H9 (cell line): ENCODE results near the gene TSPAN13. TPM values are rescaled to one million over a fixed set of nuclear protein-coding genes. Genes with fewer than 3 reads are reported as not detected.

Source experiments
- DNase-seq: peaks from one replicate; pipeline ENCODE4 v3.0.0-alpha.2; 2017
- H2AFZ ChIP-seq: one replicate; pipeline ENCODE4 v1.6.1; 2013; ENCODE audit warnings: mild to moderate bottlenecking, low read length, control low read depth, moderate library complexity
- H2AK5ac ChIP-seq: 2 replicates; pipeline ENCODE4 v1.6.1; 2013; ENCODE audit warnings: low read length, control low read depth, mixed read lengths; ENCODE audit not compliant: insufficient read length
- H2BK120ac ChIP-seq: one replicate; pipeline ENCODE4 v1.6.1; 2013; ENCODE audit warnings: low read depth, mild to moderate bottlenecking, low read length, control low read depth, inconsistent platforms; ENCODE audit not compliant: poor library complexity, severe bottlenecking
- H2BK12ac ChIP-seq: 2 replicates; pipeline ENCODE4 v1.6.1; 2013; ENCODE audit warnings: low read length, control low read depth, mixed read lengths, low read depth; ENCODE audit not compliant: insufficient read length
- H2BK15ac ChIP-seq: 2 replicates; pipeline ENCODE4 v1.6.1; 2013; ENCODE audit warnings: low read depth, low read length, control low read depth
- H2BK20ac ChIP-seq: one replicate; pipeline ENCODE4 v1.6.1; 2013; ENCODE audit warnings: low read depth, mild to moderate bottlenecking, low read length, control low read depth, inconsistent platforms; ENCODE audit not compliant: poor library complexity, severe bottlenecking
- H2BK5ac ChIP-seq: 2 replicates; pipeline ENCODE4 v1.6.1; 2013; ENCODE audit warnings: low read length, control low read depth, mixed read lengths; ENCODE audit not compliant: insufficient read length
- H3K14ac ChIP-seq: 2 replicates; pipeline ENCODE4 v1.6.1; 2013; ENCODE audit warnings: low read length, control low read depth; ENCODE audit not compliant: insufficient read depth
- H3K18ac ChIP-seq: 2 replicates; pipeline ENCODE4 v1.6.1; 2013; ENCODE audit warnings: low read depth, mild to moderate bottlenecking, mixed read lengths, low read length, control low read depth; ENCODE audit not compliant: insufficient read length
- H3K23ac ChIP-seq: 2 replicates; pipeline ENCODE4 v1.6.1; 2013; ENCODE audit warnings: low read length, control low read depth, mixed read lengths, low read depth; ENCODE audit not compliant: insufficient read length
- H3K23me2 ChIP-seq: 2 replicates; pipeline ENCODE4 v1.6.1; 2013; ENCODE audit warnings: low read depth, mild to moderate bottlenecking, mixed read lengths, low read length, control low read depth; ENCODE audit not compliant: insufficient read length, poor library complexity, severe bottlenecking
- H3K27ac ChIP-seq: 2 replicates; pipeline ENCODE4 v1.5.1; 2013; ENCODE audit warnings: low read length, control low read depth, mixed read lengths, low read depth; ENCODE audit not compliant: insufficient read length
- H3K27me3 ChIP-seq: 2 replicates; pipeline ENCODE4 v1.6.1; 2013; ENCODE audit warnings: low read length, control low read depth, inconsistent platforms; ENCODE audit not compliant: insufficient read depth
- H3K4ac ChIP-seq: 2 replicates; pipeline ENCODE4 v1.6.1; 2013; ENCODE audit warnings: low read depth, mild to moderate bottlenecking, control low read depth, inconsistent platforms, low read length, moderate library complexity
- H3K4me1 ChIP-seq: 2 replicates; pipeline ENCODE4 v1.6.1; 2013; ENCODE audit warnings: low read length, control low read depth, inconsistent platforms; ENCODE audit not compliant: insufficient read depth
- H3K4me2 ChIP-seq: 2 replicates; pipeline ENCODE4 v1.6.1; 2013; ENCODE audit warnings: low read length, control low read depth, mixed read lengths; ENCODE audit not compliant: insufficient read length, insufficient read depth
- H3K56ac ChIP-seq: 2 replicates; pipeline ENCODE4 v1.6.1; 2013; ENCODE audit warnings: low read depth, mild to moderate bottlenecking, mixed read lengths, low read length, control low read depth; ENCODE audit not compliant: insufficient read length
- H3K79me1 ChIP-seq: 2 replicates; pipeline ENCODE4 v1.6.1; 2013; ENCODE audit warnings: low read depth, mild to moderate bottlenecking, moderate library complexity, low read length, control low read depth, inconsistent platforms; ENCODE audit not compliant: insufficient read depth, poor library complexity, severe bottlenecking
- H3K79me2 ChIP-seq: 2 replicates; pipeline ENCODE4 v1.6.1; 2013; ENCODE audit warnings: low read length, control low read depth, inconsistent platforms; ENCODE audit not compliant: insufficient read depth
- H3K9ac ChIP-seq: 2 replicates; pipeline ENCODE4 v1.6.1; 2013; ENCODE audit warnings: low read length, control low read depth, mixed read lengths; ENCODE audit not compliant: insufficient read length; ENCODE audit errors: extremely low read depth
- H3K9me3 ChIP-seq: one replicate; pipeline ENCODE4 v1.6.1; 2013; ENCODE audit warnings: low read depth, low read length, inconsistent platforms; ENCODE audit not compliant: control insufficient read depth
- H3T11ph ChIP-seq: one replicate; pipeline ENCODE4 v1.6.1; 2013; ENCODE audit warnings: mild to moderate bottlenecking, low read length, control low read depth, inconsistent platforms
- H4K20me1 ChIP-seq: one replicate; pipeline ENCODE4 v1.6.1; 2013; ENCODE audit not compliant: control insufficient read depth, insufficient read length, insufficient read depth
- H4K5ac ChIP-seq: 2 replicates; pipeline ENCODE4 v1.6.1; 2013; ENCODE audit warnings: low read depth, mild to moderate bottlenecking, mixed read lengths, low read length, control low read depth; ENCODE audit not compliant: insufficient read length
- H4K8ac ChIP-seq: replicated peaks from 2 replicates; pipeline ENCODE4 v1.6.1; 2013; ENCODE audit warnings: low read length, control low read depth, mixed read lengths, low read depth; ENCODE audit not compliant: insufficient read length
- H4K91ac ChIP-seq: 2 replicates; pipeline ENCODE4 v1.6.1; 2013; ENCODE audit warnings: low read depth, mild to moderate bottlenecking, moderate library complexity, mixed read lengths, low read length, control low read depth; ENCODE audit not compliant: insufficient read length
- H3K27ac Mint-ChIP-seq, 3 experiments: 2 replicates in 2 of 3; 3 replicates in 1 of 3; pipeline ENCODE4 v1.8.0; 2020 to 2021; ENCODE audit warnings: mixed read lengths in 3 of 3, mild to moderate bottlenecking in 1 of 3, moderate library complexity in 1 of 3
- H3K27me3 Mint-ChIP-seq: 2 replicates; pipeline ENCODE4 v1.8.0; 2021; ENCODE audit warnings: low read depth, mild to moderate bottlenecking, moderate library complexity, mixed read lengths
- H3K36me3 Mint-ChIP-seq, 3 experiments: 2 replicates in 2 of 3; 3 replicates in 1 of 3; pipeline ENCODE4 v1.8.0; 2020 to 2021; ENCODE audit warnings: low read depth in 3 of 3, mixed read lengths in 3 of 3; ENCODE audit not compliant: insufficient read depth in 1 of 3
- H3K4me1 Mint-ChIP-seq, 2 experiments: 2 replicates each; pipeline ENCODE4 v1.8.0; 2020; ENCODE audit warnings: mixed read lengths in 2 of 2
- H3K4me3 Mint-ChIP-seq, 2 experiments: 2 replicates in 1 of 2; 3 replicates in 1 of 2; pipeline ENCODE4 v1.8.0; 2020 to 2021; ENCODE audit warnings: mild to moderate bottlenecking in 2 of 2, mixed read lengths in 2 of 2, moderate library complexity in 1 of 2
- H3K9me3 Mint-ChIP-seq, 2 experiments: 2 replicates in 1 of 2; 3 replicates in 1 of 2; pipeline ENCODE4 v1.8.0; 2020; ENCODE audit warnings: mild to moderate bottlenecking in 2 of 2, mixed read lengths in 2 of 2, moderate library complexity in 1 of 2
- CTCF ChIP-seq: fragments of 200-600 bp; sonication (generic); conservative IDR thresholded peaks from 3 replicates; pipeline ENCODE4 v1.8.0; 2021; ENCODE audit warnings: antibody characterized with exemption, mild to moderate bottlenecking
- total RNA-seq: library from RNA; stranded (reverse); gene quantifications from 2 replicates; pipeline ENCODE4 v1.2.1, GENCODE V29; 2021

The TSPAN13 gene
- total RNA-seq, 1 experiment from 2014 or later: 18.7 TPM

- Histone ChIP-seq H3K56ac (no peak overlapping the region), H3K9me3 (no peaks in the 10 kb centered on the region), H3K27me3 (no peaks in the 10 kb centered on the region), H3K4ac (no peak overlapping the region), H2BK120ac (no peak overlapping the region), H2BK15ac (no peak overlapping the region), H4K91ac (no peak overlapping the region), H3T11ph (no peak overlapping the region), H2AK5ac (no peak overlapping the region), H3K79me1 (no peaks in the 10 kb centered on the region), H2AFZ (no peak overlapping the region), H4K8ac (no peak overlapping the region), H3K14ac (no peak overlapping the region), H2BK5ac (no peak overlapping the region), H3K18ac (no peak overlapping the region), H3K23ac (no peak overlapping the region), H4K20me1 (no peaks in the 10 kb centered on the region), H3K4me1 (no peaks in the 10 kb centered on the region), H3K4me2 (no peak overlapping the region), H3K9ac (no peak overlapping the region), H3K79me2 (no peaks in the 10 kb centered on the region), H3K23me2 (no peaks in the 10 kb centered on the region), H2BK20ac (no peak overlapping the region), H2BK12ac (no peak overlapping the region), H3K27ac (no peak overlapping the region), H4K5ac (no peak overlapping the region)
- no peaks in the 10 kb centered on the region for H3K27me3 Mint-ChIP-seq
- no peak overlapping the region for H3K27ac Mint-ChIP-seq
- H3K36me3 Mint-ChIP-seq: no peaks in the 10 kb centered on the region
- peaks cover 3 to 8% of the 10 kb centered on the region in 2 experiments; a peak in 3 of 4 replicates for H3K4me1 Mint-ChIP-seq
- no peak overlapping the region for H3K4me3 Mint-ChIP-seq
- peak; percentile 73 for TF ChIP-seq CTCF
- no peaks in the 10 kb centered on the region for H3K9me3 Mint-ChIP-seq
- DNase-seq: no peak
Observed at GRCh38 chr7:16801111-16801542, 47.6 kb downstream of the TSPAN13 start.
